Inferior parietal cortex (tissue), 1 donor: Measurements from ENCODE around the gene NAMPT.
A peak's percentile ranks its signal among the peaks of the same experiment; 100 is the strongest.
"Not testable (repeated sequence)": the region's sequence is repeated elsewhere in the genome, so short reads cannot be mapped to it uniquely, and the experiment has no call there.

Source experiments
- DNase-seq: peaks from one replicate; pipeline ENCODE4 v3.0.0-alpha.2; 2016; ENCODE audit errors: extremely low spot score

NAMPT gene

DNA sequence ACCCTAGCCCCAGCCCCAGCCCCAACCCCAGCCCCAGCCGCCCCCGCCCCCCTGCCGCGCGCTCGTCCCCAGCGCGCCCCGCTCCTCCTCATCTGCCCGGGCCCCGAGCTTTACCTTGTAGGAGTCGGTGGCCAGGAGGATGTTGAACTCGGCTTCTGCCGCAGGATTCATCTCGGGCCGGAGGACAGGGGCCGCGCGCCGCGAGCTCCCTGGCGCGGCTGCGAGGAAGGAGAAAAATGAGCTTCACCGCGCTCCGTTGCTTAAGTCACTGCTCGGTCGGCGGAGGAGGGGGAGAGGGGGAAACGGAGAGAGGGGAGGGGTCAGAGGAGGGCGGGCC is at the start of gene NAMPT:
NAMPT (minus strand) TSS at position 270 of the 337 bp plus-strand sequence; CDS start at position 171, 99 bp downstream.
- DNase-seq = no peak

DNA sequence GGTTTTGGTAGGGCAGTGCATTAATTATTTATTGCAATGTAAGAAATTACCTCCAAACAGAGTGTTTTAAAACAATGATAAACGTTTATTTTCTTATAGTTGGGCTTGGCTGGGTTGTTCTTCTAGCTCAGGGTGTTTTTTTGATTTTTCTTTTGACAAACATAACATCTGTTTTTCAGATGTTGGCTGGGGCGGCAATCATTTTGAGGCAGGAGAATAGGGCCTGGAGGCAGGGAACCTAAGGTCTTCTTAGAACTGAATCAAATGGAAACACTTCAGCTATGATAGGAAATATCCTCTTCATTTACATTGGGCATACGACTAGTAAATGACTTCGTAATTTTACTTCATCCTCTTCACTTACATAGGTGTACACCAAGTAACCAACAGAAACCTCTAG is 47.4 kb upstream of the NAMPT start:
- no peak for DNase-seq

DNA sequence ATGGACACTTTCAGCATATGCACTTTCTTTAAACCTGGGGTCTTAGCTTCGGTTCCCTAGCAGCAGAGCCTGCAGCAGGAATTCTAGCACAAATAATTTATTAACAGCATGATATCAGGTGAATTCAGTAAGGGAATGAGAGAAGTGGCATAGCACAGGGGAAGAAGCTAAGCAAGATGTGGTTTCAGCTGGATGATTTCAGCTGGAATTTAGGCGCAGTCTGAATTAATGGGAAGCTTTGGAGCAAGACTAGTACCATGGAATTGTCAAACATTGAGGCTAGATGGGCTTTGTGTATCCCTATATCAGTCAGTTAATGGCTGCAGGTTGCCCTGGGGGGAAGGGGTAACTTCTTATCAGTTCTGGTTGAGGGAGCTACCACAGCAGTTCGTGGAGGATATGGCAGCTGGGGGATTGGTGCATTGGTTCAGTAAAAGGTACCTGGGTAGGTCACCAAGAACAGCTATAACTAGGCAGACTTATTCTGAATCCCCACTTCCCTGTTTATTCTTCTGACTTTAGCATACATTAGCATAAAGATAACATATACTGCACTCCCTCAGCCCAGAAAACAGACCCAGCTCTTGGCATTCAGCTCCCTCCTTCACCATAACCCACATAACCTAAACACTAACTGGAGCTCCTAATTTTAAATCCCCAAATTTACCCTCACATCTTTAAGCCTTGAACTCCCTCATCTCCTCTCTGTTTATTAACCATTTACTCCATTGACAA is 46.8 kb upstream of the NAMPT start:
- no peak for DNase-seq

DNA sequence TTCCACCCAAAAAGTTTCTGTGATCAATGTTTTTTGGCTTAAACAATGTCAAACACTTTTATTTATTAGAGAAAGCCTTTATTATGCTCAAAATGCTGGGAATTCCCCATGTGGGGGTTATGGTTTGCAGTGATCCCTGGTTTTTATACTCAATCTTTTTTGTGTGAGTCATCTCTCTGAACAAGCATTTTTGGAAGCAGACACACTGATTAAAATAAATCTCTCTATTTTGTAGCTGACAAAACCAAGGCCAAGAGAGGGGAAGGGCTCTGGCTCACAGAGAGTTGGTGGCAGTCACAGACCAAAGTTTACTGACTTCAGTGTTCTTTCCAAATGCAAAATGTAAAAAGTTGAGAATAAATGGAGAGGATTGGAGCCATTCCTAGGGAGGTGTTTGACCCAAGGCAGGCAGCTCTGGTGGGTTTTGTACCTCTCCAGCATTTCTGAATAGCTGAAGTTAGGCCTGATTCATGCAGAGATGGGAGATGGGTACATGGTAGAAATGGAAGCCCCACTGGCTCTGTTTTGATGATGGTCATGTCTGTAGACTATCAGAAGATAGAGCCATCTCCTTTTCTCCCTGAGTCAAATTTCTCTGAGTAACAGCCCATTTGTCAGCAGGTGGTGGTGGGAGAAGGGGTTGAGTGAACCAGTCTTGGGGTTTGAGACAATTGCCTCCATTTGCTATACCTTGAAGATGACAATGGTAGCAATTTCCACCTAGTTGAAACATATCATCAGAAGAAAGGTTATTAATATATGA is 45.4 kb upstream of the NAMPT start:
- DNase-seq = no peak

DNA sequence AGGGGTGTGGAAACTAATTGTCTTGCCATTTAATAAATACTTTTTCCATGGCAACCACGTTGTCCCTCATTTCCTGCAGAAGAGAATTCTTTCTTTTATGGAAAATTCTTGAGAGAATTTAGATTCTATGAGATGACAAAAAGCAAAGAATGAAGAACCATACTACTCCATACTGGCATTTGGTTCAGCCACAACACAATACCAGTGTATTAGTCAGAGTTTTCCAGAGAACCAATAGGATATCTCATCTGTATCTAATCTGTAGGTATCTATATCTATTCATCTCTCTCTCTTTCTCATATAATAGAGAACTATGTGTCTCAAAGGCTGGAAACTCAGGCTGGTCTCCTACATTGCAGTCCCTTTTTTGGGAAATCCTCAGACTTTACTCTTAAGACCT is 44.6 kb upstream of the NAMPT start:
- DNase-seq = no peak

DNA sequence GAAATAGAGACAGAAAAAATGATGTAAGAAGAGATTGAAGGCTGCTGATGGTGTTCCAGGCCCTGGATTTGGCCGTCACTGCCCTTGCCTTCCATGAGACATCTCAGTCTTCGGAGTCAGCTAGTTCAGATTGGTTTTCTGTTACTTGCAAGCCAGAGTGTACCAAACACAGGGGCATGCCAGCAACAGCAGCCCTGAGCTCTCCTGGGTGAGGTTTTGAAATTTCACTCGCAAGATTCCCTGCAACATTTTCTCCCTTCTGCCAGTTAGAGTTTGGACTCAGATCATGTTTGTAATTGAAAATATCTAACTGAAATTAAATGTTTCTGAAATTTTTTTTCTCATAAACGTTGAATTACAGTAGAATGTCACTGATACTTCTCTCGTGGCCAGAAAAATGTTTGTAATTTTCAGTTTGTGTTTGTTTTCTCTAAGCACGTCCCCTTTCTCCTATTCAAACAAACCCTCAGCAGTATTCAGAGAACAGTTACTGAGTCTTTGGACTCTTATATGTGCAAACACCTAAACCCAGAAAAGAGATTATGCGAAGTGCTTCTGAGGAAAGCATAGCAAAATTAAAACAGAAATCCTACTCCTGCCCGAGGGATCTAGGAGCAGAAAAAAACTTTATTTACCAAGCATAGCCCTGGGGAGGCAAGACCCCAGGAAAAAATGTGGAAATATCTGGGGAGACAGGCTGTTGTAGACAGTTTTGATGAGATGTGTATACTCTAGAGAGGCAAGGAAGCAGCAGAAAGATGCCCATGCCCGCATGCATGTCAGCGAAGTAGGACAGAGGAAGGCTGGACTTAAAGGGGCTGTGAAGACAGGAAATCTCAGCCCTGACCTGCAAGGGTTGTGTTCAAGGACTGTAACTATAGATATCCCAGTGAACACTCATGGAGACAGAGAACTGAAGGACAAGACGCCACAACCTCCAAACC is 43.0 kb upstream of the NAMPT start:
- DNase-seq = no peak

DNA sequence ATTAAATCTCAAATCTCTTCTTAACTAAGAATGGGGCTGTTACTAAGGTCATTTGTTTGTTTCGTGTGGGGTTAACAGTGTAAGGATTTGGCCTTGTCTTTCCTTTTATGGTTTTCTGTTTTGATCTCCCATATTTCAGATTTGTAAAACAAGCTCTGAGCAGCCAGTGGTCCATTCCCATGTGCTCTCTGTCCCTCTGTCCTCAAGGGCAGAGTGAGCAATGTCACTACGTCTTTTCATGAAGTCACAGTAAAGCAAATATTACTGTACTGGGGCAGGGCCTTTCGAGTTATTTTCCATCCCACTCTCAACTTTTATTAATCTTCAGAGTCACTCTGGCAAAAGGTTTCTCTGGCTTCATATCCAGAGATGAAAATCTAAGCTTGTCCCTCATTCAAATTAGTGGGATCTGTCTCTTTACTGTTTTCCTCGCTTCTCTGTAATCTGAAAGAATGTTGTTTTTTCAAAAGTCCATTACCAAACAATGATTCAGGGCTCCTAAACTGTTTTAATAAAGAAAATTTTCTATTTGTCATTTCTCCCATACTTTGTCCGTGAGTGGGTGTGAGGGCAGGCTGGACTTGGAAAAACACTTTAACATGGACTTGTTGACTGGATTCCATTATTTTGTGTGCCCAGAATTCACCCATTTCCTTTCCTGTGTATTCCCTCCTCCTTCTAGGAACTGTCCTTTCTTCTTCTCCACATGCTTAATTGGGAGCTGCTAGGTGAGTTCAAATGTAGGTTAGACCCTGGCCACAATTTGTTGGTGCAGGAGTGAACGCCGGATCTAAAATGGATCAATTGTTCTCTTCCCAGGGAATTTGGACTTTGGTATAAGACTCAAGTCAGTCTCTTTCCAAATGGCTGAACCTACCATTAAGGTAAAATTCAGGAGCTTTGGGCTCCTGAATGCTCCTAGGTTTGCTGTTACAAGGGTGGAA is 42.1 kb upstream of the NAMPT start:
- DNase-seq = no peak

DNA sequence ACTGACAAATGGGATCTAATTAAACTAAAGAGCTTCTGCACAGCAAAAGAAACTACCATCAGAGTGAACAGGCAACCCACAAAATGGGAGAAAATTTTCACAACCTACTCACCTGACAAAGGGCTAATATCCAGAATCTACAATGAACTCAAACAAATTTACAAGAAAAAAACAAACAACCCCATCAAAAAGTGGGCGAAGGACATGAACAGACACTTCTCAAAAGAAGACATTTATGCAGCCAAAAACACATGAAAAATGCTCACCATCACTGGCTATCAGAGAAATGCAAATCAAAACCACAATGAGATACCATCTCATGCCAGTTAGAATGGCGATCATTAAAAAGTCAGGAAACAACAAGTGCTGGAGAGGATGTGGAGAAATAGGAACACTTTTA is 39.7 kb upstream of the NAMPT start:
- not testable (repeated sequence) for DNase-seq

DNA sequence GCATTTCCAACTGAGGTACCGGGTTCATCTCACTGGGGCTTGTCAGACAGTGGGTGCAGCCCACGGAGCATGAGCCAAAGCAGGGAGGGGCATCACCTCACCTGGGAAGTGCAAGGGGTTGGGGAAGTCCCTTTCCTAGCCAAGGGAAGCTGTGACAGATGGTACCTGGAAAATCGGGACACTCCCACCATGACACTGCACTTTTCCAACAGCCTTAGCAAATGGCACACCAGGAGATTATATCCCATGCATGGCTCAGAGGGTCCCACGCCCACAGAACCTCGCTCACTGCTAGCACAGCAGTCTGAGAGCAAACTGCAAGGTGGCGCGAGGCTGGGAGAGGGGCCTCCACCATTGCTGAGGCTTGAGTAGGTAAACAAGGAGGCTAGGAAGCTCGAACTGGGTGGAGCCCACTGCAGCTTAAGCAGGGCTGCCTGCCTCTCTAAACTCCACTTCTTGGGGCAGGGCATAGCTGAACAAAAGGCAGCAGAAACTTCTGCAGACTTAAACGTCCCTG is 35.5 kb upstream of the NAMPT start:
- DNase-seq = not testable (repeated sequence)

DNA sequence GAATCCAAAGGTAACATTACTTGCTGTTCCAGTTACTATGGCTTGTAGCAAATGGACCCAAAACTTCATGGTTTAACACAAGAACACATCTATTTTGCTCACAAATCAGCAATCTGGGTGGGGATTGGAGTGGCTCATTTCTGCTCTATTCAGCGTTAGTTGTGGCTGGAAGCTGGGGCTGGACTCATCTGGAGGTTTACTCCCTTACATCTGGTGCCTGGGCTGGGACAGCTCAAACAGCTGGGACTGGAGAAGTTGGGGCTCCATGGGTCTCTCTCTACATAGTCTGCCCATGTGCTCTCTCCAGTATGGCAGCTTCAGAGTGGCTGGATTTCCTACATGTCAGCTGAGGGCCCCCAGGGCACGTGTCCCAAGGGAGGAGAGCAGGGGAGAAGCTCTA is 33.7 kb upstream of the NAMPT start:
- no peak for DNase-seq

DNA sequence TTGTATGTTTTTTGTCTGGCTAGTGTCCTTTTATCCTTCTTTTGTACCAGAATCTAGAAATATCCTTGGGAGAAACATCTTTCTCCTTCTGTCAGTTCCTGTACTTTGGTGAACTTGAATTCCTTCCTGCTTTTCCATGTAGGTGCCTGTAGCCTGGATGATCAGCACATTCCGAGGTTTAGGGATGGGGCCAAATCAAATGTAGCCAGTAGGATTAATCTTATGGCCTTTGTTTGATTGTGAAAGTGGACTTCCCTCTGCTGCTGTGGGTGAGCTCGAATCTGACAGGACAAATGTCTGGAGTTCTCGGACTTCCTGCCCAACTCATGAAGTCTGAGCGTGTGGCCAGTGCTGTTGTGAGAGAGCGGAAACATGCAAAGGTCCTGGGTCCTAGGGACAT is 33.2 kb upstream of the NAMPT start:
- DNase-seq = no peak

DNA sequence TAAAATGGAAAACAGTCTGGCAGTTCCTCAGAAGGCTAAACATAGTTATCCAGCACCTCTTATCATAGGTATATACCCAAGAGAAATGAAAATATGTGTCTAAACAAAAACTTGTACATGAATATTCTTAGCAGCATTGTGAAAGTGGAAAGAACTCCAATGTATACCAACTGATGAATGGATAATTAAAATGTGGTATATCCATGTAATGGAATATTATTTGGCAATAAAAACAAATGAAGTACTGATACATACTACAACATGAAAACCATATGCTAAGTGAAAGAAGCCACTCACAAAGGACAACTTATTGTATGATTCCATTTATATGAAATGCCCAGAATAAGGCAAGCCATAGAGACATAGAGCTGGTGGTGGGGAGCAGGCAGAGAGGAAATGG is 32.2 kb upstream of the NAMPT start:
- DNase-seq = no peak

DNA sequence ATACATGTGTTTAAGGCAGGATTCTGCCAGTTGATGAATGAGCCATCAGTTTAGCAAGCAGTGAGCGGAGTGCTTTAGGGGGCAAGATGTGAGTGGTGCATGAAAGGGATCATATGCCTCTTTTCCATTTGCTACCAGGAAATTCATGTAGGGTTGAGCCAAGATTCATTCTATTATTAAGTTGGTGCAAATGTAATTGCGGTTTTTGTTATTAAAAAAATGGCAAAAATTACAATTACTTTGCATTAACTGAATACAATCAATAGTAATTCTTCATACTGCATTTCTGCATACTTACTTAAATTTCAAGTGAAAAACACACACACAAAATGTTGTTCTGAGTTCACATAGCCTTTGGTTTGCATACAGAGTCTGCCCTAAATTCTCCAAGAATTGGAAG is 30.1 kb upstream of the NAMPT start:
- no peak for DNase-seq

DNA sequence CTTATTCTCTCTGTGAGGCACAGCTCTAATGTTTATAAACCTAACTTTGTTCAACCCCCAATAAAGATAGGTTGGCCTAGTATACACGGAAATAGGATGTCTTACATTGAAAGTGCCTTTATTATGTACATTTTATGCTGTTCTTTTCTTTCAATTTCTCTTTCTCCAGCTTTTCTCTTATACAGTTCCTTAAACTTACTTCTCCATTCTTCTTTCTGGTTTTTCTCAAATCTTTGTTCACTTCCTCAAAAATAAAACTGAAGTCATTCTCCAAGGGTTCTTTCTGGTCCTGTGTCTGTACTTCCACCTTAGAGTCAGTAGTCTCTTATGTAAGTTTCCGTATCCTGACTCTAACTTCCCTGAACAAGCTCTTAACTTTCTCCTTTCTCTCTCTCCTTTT is 29.2 kb upstream of the NAMPT start:
- peak; percentile 10 for DNase-seq

DNA sequence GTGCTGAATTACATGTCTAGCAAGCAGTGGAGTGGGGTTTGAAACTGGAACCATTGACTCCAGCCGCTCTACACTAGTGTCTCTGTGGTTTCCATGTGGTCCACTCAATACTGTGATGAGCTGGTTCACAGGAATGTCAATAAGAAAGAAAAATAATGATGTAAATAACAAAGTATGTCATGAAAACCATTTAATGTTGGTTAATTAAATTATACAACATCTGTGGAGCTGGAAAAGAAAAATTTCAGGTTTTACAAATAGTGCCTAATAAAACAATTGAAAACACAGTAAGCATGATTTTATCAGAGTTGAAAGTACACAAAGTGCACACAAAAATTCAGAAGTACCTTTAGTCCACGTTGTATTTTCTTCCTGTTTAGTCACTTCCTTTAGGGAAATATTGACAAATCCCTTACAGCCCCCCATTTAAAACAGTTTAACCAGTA is 28.7 kb upstream of the NAMPT start:
- no peak for DNase-seq

DNA sequence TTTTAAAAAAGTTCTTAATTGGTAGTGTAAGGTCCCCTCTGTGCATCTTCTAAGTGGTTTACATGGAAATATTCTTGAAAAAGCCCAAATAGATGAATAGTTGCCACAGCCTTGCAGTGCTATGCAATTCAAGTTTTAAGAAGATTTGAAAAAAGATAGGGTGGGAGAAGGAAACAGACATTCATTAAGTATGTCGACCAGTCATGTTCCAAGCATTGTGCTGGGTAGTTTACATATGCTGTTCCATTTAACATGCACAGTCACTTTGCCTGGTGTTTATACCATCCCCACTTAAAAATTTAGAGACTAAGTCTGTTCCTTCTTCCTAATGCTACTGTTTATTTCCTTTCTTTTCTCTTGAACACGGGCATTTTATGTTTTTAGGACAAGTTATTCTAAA is 28.1 kb upstream of the NAMPT start:
- no peak for DNase-seq

DNA sequence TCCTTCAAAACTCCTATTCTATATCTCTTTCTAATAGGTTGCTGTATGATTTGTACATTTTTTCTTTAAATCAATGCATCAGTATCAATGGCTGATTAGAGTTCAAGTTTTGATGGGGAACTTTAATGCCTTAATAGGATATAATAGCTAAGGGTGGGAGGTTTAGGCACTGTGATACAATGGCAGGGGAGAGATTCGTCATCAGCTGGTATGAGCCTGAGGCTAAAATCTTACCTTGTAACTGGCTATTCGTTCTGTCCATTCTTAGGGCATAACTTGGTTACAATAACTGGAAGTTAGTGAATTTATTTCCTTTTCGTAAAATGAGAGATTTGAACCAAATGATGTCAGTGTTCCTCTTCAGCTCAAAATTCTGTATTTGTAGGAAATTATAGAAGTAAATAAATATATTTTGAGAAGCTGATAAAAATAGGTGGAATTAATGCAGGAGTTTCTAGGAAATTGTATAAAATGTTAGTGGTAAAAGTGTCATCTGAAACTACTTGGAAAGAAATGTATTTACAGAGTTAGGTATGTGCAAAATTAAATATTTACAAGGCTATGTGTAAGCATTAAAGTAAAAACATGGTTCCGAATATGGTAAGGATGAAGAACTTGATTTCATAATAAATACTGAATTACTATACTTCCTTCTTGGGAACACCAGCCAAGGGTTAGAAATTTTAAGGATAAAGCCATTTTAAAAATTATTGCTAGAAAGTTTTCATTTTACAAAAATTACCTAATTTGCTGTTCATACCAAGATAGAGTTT is 27.5 kb upstream of the NAMPT start:
- DNase-seq = no peak

DNA sequence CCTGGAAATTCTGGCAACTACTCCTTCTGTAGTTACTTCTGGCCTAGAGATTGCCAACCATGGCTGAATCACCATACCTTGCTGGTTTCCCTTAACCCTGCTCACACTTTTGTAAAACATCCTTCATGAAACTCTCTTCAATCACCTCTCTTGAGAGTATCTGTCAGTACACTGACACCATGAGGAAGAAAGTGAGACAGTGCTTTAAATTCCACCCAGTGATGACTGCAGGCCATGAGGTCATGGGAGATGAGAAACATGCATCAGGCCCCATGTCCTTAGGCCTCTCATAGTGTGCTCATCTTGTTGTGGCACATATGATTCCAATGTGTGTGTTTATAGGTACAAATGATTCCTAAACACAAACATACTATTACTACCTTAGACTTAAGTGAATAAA is 24.6 kb upstream of the NAMPT start:
- DNase-seq = no peak

DNA sequence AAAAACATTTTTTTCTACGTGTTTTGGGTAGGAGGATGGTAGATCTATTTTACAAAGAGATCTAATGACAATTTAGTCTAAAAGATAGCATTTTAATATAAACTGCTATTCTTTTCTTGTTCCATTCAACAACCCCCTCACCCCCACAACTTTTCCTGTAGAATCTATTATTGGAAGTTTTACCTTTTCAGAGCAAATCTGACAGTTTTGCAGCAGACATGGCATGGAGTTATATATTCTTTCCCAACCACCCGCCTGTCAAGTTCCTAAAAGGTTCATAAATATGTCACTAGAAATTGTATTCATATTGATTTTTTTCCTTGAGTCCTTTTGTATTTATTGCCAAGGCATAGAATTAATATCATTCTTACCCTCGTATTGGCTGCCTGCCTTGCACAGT is 21.5 kb upstream of the NAMPT start:
- no peak for DNase-seq

DNA sequence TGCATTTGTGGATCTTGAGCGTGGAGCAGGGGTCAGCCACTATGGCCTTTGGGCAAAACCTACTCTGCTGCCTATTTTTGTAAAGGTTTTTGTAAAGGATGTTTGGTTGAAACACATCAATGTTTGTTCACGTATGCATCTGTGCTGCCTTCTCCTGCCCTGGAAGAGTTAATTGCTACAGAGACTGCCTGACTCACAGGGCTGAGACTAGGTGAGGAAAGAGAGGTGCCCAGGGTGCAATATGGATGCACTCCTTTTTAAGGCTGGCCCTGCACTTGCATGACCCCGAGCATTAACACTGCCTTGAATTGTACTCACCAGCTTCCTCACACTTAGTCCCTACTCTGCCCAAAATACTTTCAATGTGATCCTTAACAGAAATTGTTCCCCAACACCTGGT is 20.9 kb upstream of the NAMPT start:
- DNase-seq = no peak
